PFSK-1 (cell line): Measurements from ENCODE around the gene BRSK2.

Source experiments
- FOXP2 ChIP-seq: optimal IDR thresholded peaks from 2 replicates; pipeline ENCODE3; 2011; ENCODE audit warnings: borderline replicate concordance, control low read depth, inconsistent platforms; ENCODE audit not compliant: insufficient read depth; ENCODE audit errors: extremely low read length, extremely low read depth
- POLR2AphosphoS5 ChIP-seq: IDR thresholded peaks from 2 replicates; pipeline ENCODE4 v1.6.1; 2012; ENCODE audit warnings: low read depth, mild to moderate bottlenecking, control low read depth, low read length, moderate library complexity
- SIN3A ChIP-seq: IDR thresholded peaks from 2 replicates; pipeline ENCODE4 v1.6.1; 2012; ENCODE audit warnings: mild to moderate bottlenecking, low read length, moderate library complexity, borderline replicate concordance; ENCODE audit not compliant: insufficient read depth
- TAF1 ChIP-seq: IDR thresholded peaks from 2 replicates; pipeline ENCODE4 v1.6.1; 2012; ENCODE audit warnings: low read length, control low read depth, borderline replicate concordance; ENCODE audit not compliant: insufficient read depth
- TF ChIP-seq, protein P1 (sequence below), 2 experiments: IDR thresholded peaks; 2 replicates each; pipeline versions ENCODE4 v1.6.1 to v1.8.0; 2011 to 2012; ENCODE audit warnings: low read depth in 2 of 2, low read length in 2 of 2, control low read depth in 1 of 2, inconsistent platforms in 1 of 2, mild to moderate bottlenecking in 1 of 2, moderate library complexity in 1 of 2; ENCODE audit not compliant: insufficient read depth in 1 of 2

Gene BRSK2

DNA sequence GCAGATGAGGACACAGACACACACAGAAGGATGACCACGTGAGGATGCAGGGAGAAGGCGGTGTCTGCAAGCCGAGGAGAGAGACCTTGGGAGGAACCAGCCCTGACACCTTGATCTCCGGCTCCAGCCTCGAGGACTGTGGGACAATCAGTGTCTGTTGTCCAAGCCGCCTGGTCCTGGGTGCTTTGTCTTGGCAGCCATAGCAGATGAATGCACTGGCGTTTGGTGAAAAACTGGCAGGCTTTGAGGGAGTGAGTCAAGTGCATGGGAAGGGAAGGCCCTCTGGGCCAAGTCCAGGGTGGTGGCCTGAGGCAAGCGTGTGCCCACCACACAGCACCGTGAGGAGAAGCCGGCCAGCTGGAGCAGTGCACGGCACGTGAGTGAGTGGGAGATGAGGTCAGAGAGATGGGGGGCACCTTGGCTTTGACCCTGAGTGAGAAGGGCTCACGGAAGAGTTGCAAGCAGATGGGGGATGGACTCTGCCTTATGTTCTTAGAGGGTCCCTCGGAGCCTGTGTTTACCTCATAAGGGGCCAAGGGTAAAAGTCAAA is 12.4 kb upstream of the BRSK2 start:
- no peak for TF ChIP-seq POLR2AphosphoS5
- no peak for TF ChIP-seq FOXP2
- no peak for TF ChIP-seq TAF1
- no peak for TF ChIP-seq SIN3A
- TF ChIP-seq, protein P1, sequence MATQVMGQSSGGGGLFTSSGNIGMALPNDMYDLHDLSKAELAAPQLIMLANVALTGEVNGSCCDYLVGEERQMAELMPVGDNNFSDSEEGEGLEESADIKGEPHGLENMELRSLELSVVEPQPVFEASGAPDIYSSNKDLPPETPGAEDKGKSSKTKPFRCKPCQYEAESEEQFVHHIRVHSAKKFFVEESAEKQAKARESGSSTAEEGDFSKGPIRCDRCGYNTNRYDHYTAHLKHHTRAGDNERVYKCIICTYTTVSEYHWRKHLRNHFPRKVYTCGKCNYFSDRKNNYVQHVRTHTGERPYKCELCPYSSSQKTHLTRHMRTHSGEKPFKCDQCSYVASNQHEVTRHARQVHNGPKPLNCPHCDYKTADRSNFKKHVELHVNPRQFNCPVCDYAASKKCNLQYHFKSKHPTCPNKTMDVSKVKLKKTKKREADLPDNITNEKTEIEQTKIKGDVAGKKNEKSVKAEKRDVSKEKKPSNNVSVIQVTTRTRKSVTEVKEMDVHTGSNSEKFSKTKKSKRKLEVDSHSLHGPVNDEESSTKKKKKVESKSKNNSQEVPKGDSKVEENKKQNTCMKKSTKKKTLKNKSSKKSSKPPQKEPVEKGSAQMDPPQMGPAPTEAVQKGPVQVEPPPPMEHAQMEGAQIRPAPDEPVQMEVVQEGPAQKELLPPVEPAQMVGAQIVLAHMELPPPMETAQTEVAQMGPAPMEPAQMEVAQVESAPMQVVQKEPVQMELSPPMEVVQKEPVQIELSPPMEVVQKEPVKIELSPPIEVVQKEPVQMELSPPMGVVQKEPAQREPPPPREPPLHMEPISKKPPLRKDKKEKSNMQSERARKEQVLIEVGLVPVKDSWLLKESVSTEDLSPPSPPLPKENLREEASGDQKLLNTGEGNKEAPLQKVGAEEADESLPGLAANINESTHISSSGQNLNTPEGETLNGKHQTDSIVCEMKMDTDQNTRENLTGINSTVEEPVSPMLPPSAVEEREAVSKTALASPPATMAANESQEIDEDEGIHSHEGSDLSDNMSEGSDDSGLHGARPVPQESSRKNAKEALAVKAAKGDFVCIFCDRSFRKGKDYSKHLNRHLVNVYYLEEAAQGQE (IDR thresholded peaks at IDR 0.05; ENCODE audit: insufficient read depth in 1 of 2, low read depth in 2 of 2, low read length in 2 of 2): no peak

DNA sequence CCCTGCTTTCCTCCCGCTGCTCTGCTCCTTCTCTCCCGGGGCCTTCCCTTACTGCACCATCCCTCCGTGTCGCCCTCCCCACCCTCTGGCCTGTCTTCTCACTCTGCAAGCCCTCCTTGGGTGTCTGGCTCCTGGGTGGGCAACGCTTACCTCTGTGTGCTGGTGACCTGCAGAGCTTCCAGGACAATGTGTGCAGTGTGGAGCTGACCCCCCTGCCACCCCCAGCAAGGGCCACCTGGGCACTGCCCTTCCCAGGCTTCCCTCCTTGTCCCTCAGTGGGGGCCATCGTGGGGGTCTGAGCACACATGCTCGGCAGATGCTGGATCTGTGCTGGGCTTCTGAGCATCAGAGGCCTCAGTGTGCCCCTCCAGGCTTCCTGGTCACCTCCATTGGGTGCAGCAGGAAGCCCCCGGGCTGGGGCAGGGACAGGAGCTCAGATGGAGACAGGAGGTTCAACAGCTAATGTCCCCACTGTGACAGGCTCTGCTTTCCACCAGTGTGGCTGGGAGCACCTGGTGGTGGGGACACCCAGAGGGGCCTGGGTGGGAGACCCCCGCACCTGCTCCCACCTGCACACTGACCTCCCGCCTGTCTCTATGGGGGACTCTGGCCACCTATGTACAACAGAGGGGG is 7.8 kb upstream of the BRSK2 start:
- TF ChIP-seq FOXP2 (no peak), SIN3A (no peak), TAF1 (no peak), POLR2AphosphoS5 (no peak)
- TF ChIP-seq, protein P1 (IDR thresholded peaks at IDR 0.05; ENCODE audit: insufficient read depth in 1 of 2, low read depth in 2 of 2, low read length in 2 of 2): no peak

DNA sequence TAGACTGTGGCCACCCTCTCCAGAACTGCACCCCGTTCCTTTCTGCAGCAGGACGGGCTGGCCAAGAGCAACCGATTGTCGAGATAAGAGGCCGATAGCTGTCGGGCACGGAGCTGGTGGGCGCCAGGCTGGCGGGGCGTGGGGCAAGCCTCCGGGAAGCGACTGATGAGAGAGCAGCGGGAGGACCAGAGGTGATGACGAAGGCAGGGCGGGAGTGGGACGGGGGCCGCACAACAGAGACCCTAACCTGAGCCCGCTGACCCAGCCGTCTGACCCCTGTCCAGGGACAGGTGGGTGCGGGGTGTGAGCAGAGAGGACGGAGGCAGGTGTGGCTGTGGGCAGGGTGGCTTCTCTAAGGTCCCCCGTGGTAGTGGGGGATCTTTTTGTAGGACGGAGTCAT is 7.3 kb upstream of the BRSK2 start:
- TF ChIP-seq TAF1: no peak
- no peak for TF ChIP-seq POLR2AphosphoS5
- no peak for TF ChIP-seq FOXP2
- TF ChIP-seq SIN3A: no peak
- TF ChIP-seq, protein P1 (IDR thresholded peaks at IDR 0.05; ENCODE audit: insufficient read depth in 1 of 2, low read depth in 2 of 2, low read length in 2 of 2): no peak

DNA sequence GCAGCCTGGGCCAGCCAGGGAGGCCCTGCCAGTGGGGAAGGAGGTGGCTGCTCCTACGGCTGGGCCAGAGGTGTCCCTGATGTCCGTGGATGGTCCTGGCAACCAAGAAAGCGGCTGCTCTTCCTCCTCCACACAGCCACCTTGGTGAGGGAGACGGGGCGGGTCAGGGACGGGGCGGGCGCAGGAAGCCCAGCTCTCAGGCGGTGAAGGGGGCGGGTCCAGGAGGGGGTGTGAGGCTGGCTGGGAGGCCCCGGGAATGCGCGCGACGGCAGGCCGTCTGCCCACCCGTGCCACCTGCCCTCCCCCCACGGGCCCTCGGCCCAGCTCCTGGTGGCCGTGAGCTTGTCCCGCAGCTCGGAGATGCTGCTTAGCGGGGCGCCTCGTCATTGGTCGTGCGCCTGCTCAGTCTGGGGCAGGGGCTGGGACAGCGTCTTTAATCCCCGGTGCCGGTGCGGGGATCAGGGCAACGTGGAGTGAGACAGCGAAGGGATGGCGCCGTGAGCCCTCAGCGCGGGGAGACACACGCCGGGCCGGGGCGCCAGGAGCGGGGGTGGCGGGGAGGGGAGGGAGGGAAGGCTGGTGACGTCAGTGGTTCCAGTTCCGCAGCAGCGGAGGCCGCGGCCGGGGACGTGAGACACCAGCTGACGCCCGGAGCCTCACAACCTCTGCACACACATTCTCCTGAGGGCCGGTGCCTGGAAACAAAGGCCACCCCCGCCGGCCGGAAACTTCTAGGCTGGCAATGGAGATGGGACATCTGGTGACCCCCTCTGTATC is 6.7 kb upstream of the BRSK2 start:
- TF ChIP-seq SIN3A: peak; percentile 48; the same call in 1 of the 2 replicates
- TF ChIP-seq, protein P1 (IDR thresholded peaks at IDR 0.05; ENCODE audit: insufficient read depth in 1 of 2, low read depth in 2 of 2, low read length in 2 of 2): no peak
- TF ChIP-seq TAF1: no peak
- TF ChIP-seq FOXP2: no peak
- TF ChIP-seq POLR2AphosphoS5: no peak

DNA sequence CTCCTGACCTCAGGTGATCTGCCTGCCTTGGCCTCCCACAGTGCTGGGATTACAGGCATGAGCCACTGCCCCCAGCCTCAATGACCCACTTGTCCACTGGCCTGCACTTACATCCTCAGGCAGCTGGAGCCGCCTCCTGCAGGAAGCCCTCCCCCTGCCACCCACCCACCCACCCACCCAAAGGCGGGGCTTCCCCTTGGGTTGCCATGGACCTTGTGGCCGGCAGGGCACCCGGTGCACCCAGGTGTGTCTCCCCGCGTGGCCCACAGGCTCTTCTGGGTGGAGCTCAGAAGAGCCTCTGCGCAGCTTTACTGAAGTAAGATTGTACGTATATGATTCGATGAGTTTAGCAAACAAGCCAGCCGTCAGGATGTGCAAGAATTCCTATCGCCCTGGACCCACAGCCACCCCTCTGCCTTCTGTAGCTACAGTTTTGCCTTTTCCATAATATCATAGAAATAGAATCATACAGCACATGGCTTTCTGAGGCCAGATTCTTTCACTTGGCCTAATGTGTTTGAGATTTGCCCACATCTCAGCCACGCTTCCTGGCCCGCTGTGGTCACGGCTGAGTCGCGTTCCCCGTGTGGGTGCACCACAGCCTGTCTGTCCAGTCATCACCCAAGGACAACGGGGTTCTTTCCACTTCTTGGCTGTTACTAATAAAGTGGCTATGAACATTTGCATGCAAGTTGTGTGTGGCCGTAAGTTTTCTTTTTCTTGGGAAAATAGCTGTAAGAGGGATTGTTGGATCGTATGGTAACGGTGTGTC is 5.3 kb upstream of the BRSK2 start:
- TF ChIP-seq, protein P1 (IDR thresholded peaks at IDR 0.05; ENCODE audit: insufficient read depth in 1 of 2, low read depth in 2 of 2, low read length in 2 of 2): no peak
- TF ChIP-seq POLR2AphosphoS5 (no peak), FOXP2 (no peak), TAF1 (no peak), SIN3A (no peak)
